ENCODE data around the gene MMP11. TPM values are rescaled to one million over a fixed set of nuclear protein-coding genes. Genes with fewer than 3 reads are reported as not detected.

Gene MMP11
- total RNA-seq, 4 donors from 2014 or later = 0.60 to 3.9 (median 2.1) TPM; not detected in 1

DNA sequence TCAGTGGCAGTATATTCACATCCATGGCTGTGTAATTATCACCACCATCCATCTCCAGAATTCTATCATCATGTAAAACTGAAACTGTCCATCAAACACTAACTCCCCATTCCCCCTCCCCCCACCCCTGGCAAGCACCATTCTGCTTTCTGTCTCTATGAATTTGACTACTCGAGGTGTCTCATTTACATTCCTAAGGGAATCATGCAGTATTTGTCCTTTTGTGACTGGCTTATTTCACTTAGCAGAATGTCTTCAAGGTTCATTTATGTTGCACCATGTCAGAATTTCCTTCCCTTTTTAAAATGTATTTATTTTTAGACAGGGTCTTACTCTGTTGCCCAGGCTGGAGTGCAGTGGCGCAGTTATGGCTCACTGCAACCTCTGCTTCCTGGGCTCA lies 45.9 kb downstream of the MMP11 start:
- Histone ChIP-seq H3K4me3 (no peak overlapping the region), H3K36me3 (peaks cover 83% of the 10 kb centered on the region), H3K27ac (no peak overlapping the region), H3K27me3 (no peaks in the 10 kb centered on the region), H3K4me1 (peaks cover 6% of the 10 kb centered on the region), H3K9me3 (no peaks in the 10 kb centered on the region)
- TF ChIP-seq POLR2A (IDR thresholded peaks at IDR 0.05) = no peak
- no peak for DNase-seq (ENCODE audit: low spot score in 2 of 2)
- WGBS = 88% methylated on average over 2 of the region's 2 CpGs

DNA sequence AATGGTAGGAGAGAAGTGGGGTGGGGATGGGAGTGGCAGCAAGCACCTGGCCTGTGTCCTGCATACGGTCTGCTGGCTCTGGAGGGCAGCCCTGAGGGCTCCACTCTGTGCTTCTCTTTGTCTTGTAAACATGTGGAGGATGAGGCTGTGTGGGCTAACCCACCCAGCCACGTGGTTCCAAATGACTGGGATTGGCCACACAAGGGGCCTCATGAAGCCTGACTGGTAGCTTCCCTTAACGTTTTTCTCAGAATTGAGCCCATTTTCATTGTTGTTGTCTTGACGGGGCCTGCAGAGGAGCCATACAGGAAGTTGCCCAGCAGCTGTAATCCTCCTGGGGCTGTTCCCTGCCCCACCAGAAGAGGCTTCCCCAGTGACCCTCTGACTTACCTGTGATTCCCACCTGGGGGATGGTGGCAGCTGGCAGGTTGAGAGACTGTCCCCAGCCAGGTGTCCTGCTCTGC lies 48.1 kb downstream of the MMP11 start:
- H3K27me3 ChIP-seq = no peaks in the 10 kb centered on the region
- H3K4me3 ChIP-seq = no peak overlapping the region
- peaks cover 90% of the 10 kb centered on the region for H3K36me3 ChIP-seq
- no peaks in the 10 kb centered on the region for H3K9me3 ChIP-seq
- 14% methylated on average over 1 of the region's 4 CpGs for WGBS
- TF ChIP-seq POLR2AphosphoS5 (IDR thresholded peaks at IDR 0.05) (no peak), EP300 (IDR thresholded peaks at IDR 0.05) (no peak), POLR2A (IDR thresholded peaks at IDR 0.05) (no peak)
- TF ChIP-seq, protein P1, sequence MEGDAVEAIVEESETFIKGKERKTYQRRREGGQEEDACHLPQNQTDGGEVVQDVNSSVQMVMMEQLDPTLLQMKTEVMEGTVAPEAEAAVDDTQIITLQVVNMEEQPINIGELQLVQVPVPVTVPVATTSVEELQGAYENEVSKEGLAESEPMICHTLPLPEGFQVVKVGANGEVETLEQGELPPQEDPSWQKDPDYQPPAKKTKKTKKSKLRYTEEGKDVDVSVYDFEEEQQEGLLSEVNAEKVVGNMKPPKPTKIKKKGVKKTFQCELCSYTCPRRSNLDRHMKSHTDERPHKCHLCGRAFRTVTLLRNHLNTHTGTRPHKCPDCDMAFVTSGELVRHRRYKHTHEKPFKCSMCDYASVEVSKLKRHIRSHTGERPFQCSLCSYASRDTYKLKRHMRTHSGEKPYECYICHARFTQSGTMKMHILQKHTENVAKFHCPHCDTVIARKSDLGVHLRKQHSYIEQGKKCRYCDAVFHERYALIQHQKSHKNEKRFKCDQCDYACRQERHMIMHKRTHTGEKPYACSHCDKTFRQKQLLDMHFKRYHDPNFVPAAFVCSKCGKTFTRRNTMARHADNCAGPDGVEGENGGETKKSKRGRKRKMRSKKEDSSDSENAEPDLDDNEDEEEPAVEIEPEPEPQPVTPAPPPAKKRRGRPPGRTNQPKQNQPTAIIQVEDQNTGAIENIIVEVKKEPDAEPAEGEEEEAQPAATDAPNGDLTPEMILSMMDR (IDR thresholded peaks at IDR 0.05) = no peak
- no peak for DNase-seq (ENCODE audit: low spot score in 2 of 2)
- no peak overlapping the region for H3K27ac ChIP-seq
- H3K4me1 ChIP-seq = peaks cover 6% of the 10 kb centered on the region

DNA sequence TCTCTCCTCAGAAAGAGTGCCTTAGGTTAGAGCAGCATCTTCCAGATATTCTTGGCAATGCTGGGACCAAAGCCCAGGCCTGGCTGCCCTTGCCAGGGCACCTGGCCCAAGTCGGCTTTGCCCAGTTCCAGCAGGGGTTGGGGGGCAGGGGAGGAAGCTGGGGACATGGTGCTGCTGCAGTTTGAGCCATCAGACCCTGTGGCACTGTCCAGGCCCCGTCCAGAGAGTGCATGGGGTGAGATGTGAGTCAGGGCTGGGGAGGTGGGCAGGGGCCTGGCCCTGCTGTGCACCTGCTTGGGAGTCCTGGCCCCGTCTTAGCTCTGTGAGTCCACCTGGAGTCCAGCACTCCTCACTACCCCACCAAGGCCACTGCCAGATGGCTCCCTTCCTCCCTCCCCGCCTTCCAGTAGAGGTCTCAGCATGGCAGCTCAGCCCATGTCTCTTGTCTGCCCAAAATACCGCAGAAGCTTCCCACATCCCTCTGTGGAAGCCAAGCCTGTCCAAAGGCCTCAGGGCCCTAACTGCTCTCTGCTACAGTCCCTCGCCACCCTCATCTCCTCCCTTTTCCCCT lies 49.5 kb downstream of the MMP11 start:
- WGBS = 65% methylated on average over 3 of the region's 6 CpGs
- H3K4me3 ChIP-seq = no peak overlapping the region
- no peak for DNase-seq (ENCODE audit: low spot score in 2 of 2)
- H3K27me3 ChIP-seq = no peaks in the 10 kb centered on the region
- no peak overlapping the region for H3K27ac ChIP-seq
- TF ChIP-seq POLR2AphosphoS5 (IDR thresholded peaks at IDR 0.05) = no peak
- no peak for TF ChIP-seq EP300 (IDR thresholded peaks at IDR 0.05)
- TF ChIP-seq POLR2A (IDR thresholded peaks at IDR 0.05) = no peak
- TF ChIP-seq, protein P1 (IDR thresholded peaks at IDR 0.05) = no peak
- H3K9me3 ChIP-seq = no peaks in the 10 kb centered on the region
- H3K36me3 ChIP-seq = peaks cover 84% of the 10 kb centered on the region
- peaks cover 6% of the 10 kb centered on the region for H3K4me1 ChIP-seq

DNA sequence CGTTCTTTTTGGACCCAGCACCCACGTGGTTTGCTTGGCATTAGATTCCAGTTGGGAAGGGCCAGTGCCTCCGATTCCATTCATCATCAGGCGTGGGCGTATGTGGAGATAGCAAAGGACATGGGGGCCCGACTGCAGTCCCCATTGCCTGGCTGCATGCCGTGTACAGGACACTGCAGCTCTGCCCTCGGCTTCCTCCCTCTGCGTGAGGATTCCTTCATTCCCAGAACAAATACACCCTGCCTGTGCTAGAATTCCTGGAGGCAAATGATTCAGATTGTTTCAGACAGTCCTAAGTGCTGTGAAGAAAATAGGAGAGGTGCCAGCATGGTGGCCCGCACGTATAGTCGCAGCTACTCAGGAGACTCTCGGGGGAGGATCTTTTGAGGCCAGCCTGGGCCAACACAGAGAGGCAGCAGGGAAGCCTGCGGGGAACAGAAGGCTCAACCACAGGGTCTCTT lies 50.7 kb downstream of the MMP11 start:
- Histone ChIP-seq H3K4me3 (no peak overlapping the region), H3K27me3 (no peaks in the 10 kb centered on the region), H3K4me1 (peaks cover 6% of the 10 kb centered on the region), H3K27ac (no peak overlapping the region), H3K36me3 (peaks cover 84% of the 10 kb centered on the region), H3K9me3 (no peaks in the 10 kb centered on the region)
- TF ChIP-seq POLR2A (IDR thresholded peaks at IDR 0.05) (no peak), EP300 (IDR thresholded peaks at IDR 0.05) (no peak), POLR2AphosphoS5 (IDR thresholded peaks at IDR 0.05) (no peak)
- TF ChIP-seq, protein P1 (IDR thresholded peaks at IDR 0.05) = no peak
- 85% methylated on average over 12 of the region's 14 CpGs for WGBS
- no peak for DNase-seq (ENCODE audit: low spot score in 2 of 2)

DNA sequence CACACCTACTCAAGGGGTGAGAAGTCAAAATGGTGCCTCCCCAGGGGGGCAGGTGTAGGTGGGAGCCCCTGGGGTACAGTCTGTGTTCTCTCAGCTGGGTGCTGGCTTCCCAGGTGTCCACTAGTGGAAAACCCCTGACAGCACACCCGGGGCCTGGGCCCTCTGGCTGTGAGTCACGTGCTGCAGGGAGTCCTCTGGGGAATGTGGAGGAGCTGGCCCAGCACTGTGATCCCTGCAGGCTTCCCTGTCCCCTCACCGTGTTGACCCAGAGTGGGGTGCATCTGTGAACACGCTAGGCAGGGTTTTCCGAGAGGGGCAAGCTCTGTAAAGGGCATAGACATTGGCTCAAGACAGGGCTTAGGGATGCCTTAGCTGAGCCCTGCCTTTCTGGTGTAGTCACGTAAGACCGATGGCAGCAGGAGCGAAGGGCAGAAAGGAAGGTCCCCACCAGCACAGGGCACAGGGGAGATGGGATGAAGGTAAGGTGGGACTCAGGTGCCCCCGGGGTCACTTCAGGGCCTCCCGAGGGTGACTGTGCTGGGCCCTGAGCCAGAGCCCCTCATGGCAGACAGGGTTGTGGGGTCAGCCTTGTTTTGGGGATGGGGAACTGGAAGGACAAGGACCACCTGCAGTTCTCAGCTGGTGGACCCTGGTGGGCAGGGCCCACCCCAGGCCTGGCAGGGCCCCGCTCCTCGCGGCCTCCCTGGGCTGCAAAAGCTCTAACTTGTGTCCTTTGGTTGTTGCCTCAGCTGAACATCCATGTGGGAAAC lies 52.0 kb downstream of the MMP11 start:
- Histone ChIP-seq H3K36me3 (peaks cover 84% of the 10 kb centered on the region), H3K27me3 (no peaks in the 10 kb centered on the region), H3K4me1 (peaks cover 12% of the 10 kb centered on the region), H3K9me3 (no peaks in the 10 kb centered on the region), H3K4me3 (no peak overlapping the region), H3K27ac (no peak overlapping the region)
- TF ChIP-seq, protein P1 (IDR thresholded peaks at IDR 0.05) = no peak
- no peak for TF ChIP-seq POLR2AphosphoS5 (IDR thresholded peaks at IDR 0.05)
- TF ChIP-seq EP300 (IDR thresholded peaks at IDR 0.05) = no peak
- TF ChIP-seq POLR2A (IDR thresholded peaks at IDR 0.05) = no peak
- 87% methylated on average over 8 of the region's 13 CpGs for WGBS
- no peak for DNase-seq (ENCODE audit: low spot score in 2 of 2)

All from suprapubic skin (tissue), 4 donors.